ENCODE measurements around the gene CYP2D6. TPM values are rescaled to one million over a fixed set of nuclear protein-coding genes. Genes with fewer than 3 reads are reported as not detected.
A peak's percentile ranks its signal among the peaks of the same experiment; 100 is the strongest.

Gene CYP2D6
- total and polyA plus RNA-seq, 4 donors, result 23.8 to 486 (median 205) TPM

DNA sequence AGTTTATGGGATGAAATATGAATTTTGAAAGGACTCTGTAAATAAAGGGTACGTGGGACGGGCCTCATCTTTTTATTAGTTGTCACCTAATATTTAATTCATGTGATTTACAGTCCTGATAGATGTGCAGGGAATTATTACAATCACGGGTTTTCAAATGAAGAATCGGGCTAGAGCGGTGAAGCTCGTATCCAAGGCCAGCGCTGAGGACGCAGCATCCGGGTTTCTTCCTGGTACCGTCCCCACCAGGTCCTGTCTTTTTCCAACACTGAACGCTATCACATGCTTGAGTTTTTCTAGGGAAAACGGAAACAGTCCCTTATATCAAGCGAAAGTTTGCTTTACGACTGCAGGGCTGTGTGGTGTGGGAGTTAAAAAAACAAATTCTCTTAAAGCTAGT is 50.3 kb downstream of the CYP2D6 start:
- Histone ChIP-seq H3K4me1 (ENCODE audit: control insufficient read depth in 4 of 4, insufficient read depth in 4 of 4, low read length in 3 of 4) (peaks cover 4 to 21% (median 13%) of the 10 kb centered on the region in 4 donors), H3K27me3 (ENCODE audit: control insufficient read depth in 4 of 4, insufficient read depth in 4 of 4, low read length in 3 of 4) (no peaks in the 10 kb centered on the region), H3K9ac (ENCODE audit: low read depth in 1 of 2, low read length in 2 of 2) (peak overlapping the region in 1 of 2 donors; percentile 97), H3K9me3 (ENCODE audit: control insufficient read depth in 4 of 4, low read length in 3 of 4) (peaks cover 0 to 2% (median 0%) of the 10 kb centered on the region in 4 donors), H3K4me3 (ENCODE audit: low read depth in 1 of 3, low read length in 3 of 3) (peak overlapping the region; percentile 62 to 94 (median 80)), H3K27ac (ENCODE audit: low read depth in 1 of 2, low read length in 2 of 2) (peak overlapping the region; percentile 93 to 95), H3K36me3 (ENCODE audit: control insufficient read depth in 4 of 4, insufficient read depth in 3 of 4, low read depth in 1 of 4, low read length in 3 of 4) (peaks cover 2 to 14% (median 9%) of the 10 kb centered on the region in 4 donors)
- TF ChIP-seq, protein P1, sequence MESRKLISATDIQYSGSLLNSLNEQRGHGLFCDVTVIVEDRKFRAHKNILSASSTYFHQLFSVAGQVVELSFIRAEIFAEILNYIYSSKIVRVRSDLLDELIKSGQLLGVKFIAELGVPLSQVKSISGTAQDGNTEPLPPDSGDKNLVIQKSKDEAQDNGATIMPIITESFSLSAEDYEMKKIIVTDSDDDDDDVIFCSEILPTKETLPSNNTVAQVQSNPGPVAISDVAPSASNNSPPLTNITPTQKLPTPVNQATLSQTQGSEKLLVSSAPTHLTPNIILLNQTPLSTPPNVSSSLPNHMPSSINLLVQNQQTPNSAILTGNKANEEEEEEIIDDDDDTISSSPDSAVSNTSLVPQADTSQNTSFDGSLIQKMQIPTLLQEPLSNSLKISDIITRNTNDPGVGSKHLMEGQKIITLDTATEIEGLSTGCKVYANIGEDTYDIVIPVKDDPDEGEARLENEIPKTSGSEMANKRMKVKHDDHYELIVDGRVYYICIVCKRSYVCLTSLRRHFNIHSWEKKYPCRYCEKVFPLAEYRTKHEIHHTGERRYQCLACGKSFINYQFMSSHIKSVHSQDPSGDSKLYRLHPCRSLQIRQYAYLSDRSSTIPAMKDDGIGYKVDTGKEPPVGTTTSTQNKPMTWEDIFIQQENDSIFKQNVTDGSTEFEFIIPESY (IDR thresholded peaks at IDR 0.05), result no peak
- TF ChIP-seq, protein P2, sequence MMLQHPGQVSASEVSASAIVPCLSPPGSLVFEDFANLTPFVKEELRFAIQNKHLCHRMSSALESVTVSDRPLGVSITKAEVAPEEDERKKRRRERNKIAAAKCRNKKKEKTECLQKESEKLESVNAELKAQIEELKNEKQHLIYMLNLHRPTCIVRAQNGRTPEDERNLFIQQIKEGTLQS (IDR thresholded peaks at IDR 0.05), result no peak
- TF ChIP-seq EGR1 (IDR thresholded peaks at IDR 0.05; ENCODE audit: low read depth in 2 of 2), result no peak
- DNase-seq (ENCODE audit: low spot score), result no peak
- WGBS, result under 1% methylated on average over 14 of the region's 14 CpGs

DNA sequence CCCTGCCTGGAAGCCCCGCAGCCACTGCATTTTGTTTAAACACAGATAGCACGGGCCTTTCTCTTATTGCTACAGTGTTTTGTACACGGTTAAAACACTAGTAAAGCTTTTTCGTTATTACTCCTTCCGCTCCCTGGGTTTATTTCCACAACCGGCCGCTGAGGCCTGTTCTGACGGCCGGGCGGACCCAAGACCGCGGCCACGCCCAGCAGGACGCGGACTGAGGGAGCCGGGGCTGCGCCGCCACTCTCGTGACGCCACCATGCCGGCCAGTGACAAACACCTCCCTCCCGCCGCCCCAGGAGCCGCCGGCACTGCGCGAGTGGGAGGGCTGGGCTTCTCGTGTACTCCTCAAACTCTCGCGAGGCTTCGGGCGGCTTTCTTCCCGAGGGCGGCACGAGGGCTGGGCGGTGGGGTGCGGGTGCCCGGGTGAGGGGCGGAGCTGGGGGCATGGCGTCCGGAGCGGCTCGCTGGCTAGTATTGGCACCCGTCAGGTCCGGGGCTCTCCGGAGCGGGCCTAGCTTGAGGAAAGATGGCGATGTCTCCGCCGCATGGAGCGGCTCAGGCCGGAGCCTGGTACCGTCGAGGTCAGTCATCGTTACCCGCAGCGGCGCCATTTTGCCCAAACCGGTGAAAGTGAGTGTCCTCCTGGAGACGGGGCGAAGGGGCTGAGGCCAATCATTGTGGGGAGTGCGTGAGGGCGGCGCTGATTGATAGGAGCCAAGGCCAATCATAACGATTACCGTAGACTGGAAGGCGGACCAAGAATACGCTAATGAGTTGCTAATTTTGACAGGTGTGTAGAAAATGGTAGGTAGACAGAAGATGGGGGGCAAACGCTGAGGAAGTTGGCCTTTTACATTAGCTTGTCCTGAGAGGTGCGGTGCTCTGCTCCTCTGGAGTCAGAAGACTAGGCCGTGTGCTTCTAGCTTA is 51.0 kb downstream of the CYP2D6 start, which contains the start of gene SMDT1:
Gene SMDT1 (plus strand): TSS at position 382 of the 933 bp plus-strand sequence. CDS start 69 bp downstream, at position 451.
- Histone ChIP-seq H3K4me1 (ENCODE audit: control insufficient read depth in 4 of 4, insufficient read depth in 4 of 4, low read length in 3 of 4) (peaks cover 4 to 21% (median 13%) of the 10 kb centered on the region in 4 donors), H3K27me3 (ENCODE audit: control insufficient read depth in 4 of 4, insufficient read depth in 4 of 4, low read length in 3 of 4) (no peaks in the 10 kb centered on the region), H3K9me3 (ENCODE audit: control insufficient read depth in 4 of 4, low read length in 3 of 4) (peaks cover 0 to 2% (median 0%) of the 10 kb centered on the region in 4 donors), H3K4me3 (ENCODE audit: low read depth in 1 of 3, low read length in 3 of 3) (peak within 1 kb of the TSS; percentile 62 to 94 (median 80)), H3K27ac (ENCODE audit: low read depth in 1 of 2, low read length in 2 of 2) (peak within 1 kb of the TSS; percentile 93 to 95), H3K36me3 (ENCODE audit: control insufficient read depth in 4 of 4, insufficient read depth in 3 of 4, low read depth in 1 of 4, low read length in 3 of 4) (peaks cover under 1 to 9% (median 3%) of the 10 kb centered on the region in 4 donors), H3K9ac (ENCODE audit: low read depth in 1 of 2, low read length in 2 of 2) (peak within 1 kb of the TSS; percentile 69 to 97)
- DNase-seq (ENCODE audit: low spot score), result peak; percentile 96
- TF ChIP-seq, protein P3, sequence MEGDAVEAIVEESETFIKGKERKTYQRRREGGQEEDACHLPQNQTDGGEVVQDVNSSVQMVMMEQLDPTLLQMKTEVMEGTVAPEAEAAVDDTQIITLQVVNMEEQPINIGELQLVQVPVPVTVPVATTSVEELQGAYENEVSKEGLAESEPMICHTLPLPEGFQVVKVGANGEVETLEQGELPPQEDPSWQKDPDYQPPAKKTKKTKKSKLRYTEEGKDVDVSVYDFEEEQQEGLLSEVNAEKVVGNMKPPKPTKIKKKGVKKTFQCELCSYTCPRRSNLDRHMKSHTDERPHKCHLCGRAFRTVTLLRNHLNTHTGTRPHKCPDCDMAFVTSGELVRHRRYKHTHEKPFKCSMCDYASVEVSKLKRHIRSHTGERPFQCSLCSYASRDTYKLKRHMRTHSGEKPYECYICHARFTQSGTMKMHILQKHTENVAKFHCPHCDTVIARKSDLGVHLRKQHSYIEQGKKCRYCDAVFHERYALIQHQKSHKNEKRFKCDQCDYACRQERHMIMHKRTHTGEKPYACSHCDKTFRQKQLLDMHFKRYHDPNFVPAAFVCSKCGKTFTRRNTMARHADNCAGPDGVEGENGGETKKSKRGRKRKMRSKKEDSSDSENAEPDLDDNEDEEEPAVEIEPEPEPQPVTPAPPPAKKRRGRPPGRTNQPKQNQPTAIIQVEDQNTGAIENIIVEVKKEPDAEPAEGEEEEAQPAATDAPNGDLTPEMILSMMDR (IDR thresholded peaks at IDR 0.05; ENCODE audit: low read depth, low read length, missing input control), result no peak
- peak; percentile 12 to 24 for TF ChIP-seq JUND (IDR thresholded peaks at IDR 0.05)
- TF ChIP-seq EGR1 (IDR thresholded peaks at IDR 0.05; ENCODE audit: low read depth in 2 of 2), result peak in 1 of 2 donors; percentile 6
- no peak for TF ChIP-seq RAD21 (IDR thresholded peaks at IDR 0.05)
- TF ChIP-seq, protein P4, sequence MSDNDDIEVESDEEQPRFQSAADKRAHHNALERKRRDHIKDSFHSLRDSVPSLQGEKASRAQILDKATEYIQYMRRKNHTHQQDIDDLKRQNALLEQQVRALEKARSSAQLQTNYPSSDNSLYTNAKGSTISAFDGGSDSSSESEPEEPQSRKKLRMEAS (IDR thresholded peaks at IDR 0.05), result peak; percentile 17
- no peak for TF ChIP-seq HNF4G (IDR thresholded peaks at IDR 0.05)
- TF ChIP-seq, protein P2 (IDR thresholded peaks at IDR 0.05), result no peak
- no peak for TF ChIP-seq GABPA (IDR thresholded peaks at IDR 0.05 in 1 of 2, conservative IDR thresholded peaks at IDR 0.05 in 1 of 2)
- peak; percentile 99 for TF ChIP-seq YY1 (IDR thresholded peaks at IDR 0.05)
- TF ChIP-seq TAF1 (conservative IDR thresholded peaks at IDR 0.05), result peak; percentile 73
- TF ChIP-seq SP1 (IDR thresholded peaks at IDR 0.05), result peak; percentile 89
- peak; percentile 26 to 35 for TF ChIP-seq RXRA (IDR thresholded peaks at IDR 0.05)
- no peak for TF ChIP-seq FOXA1 (IDR thresholded peaks at IDR 0.05)
- TF ChIP-seq, protein P5, sequence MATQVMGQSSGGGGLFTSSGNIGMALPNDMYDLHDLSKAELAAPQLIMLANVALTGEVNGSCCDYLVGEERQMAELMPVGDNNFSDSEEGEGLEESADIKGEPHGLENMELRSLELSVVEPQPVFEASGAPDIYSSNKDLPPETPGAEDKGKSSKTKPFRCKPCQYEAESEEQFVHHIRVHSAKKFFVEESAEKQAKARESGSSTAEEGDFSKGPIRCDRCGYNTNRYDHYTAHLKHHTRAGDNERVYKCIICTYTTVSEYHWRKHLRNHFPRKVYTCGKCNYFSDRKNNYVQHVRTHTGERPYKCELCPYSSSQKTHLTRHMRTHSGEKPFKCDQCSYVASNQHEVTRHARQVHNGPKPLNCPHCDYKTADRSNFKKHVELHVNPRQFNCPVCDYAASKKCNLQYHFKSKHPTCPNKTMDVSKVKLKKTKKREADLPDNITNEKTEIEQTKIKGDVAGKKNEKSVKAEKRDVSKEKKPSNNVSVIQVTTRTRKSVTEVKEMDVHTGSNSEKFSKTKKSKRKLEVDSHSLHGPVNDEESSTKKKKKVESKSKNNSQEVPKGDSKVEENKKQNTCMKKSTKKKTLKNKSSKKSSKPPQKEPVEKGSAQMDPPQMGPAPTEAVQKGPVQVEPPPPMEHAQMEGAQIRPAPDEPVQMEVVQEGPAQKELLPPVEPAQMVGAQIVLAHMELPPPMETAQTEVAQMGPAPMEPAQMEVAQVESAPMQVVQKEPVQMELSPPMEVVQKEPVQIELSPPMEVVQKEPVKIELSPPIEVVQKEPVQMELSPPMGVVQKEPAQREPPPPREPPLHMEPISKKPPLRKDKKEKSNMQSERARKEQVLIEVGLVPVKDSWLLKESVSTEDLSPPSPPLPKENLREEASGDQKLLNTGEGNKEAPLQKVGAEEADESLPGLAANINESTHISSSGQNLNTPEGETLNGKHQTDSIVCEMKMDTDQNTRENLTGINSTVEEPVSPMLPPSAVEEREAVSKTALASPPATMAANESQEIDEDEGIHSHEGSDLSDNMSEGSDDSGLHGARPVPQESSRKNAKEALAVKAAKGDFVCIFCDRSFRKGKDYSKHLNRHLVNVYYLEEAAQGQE (IDR thresholded peaks at IDR 0.05), result peak; percentile 66
- no peak for TF ChIP-seq HNF4A (conservative IDR thresholded peaks at IDR 0.05)
- TF ChIP-seq, protein P1 (IDR thresholded peaks at IDR 0.05), result peak; percentile 99
- TF ChIP-seq NR2F2 (IDR thresholded peaks at IDR 0.05), result peak; percentile 49
- TF ChIP-seq FOXA2 (IDR thresholded peaks at IDR 0.05), result no peak
- WGBS, result under 1% methylated on average over 71 of the region's 71 CpGs
